HG03280 (cell line): Measurements from ENCODE around the gene PRAC1.

Experiments used
- ATAC-seq: cut with Tn5 transposase; IDR thresholded peaks from one replicate; pipeline ENCODE4 v1.9.1; 2021; ENCODE audit warnings: mild to moderate bottlenecking, moderate library complexity; ENCODE audit not compliant: unreplicated experiment

PRAC1 gene

GRCh38 chr17:48722201-48722907 lies at the start of gene PRAC1:
Gene PRAC1 (minus strand): TSS chr17:48722518. CDS start chr17:48722392, 126 bp downstream.
- no peak for ATAC-seq

DNA sequence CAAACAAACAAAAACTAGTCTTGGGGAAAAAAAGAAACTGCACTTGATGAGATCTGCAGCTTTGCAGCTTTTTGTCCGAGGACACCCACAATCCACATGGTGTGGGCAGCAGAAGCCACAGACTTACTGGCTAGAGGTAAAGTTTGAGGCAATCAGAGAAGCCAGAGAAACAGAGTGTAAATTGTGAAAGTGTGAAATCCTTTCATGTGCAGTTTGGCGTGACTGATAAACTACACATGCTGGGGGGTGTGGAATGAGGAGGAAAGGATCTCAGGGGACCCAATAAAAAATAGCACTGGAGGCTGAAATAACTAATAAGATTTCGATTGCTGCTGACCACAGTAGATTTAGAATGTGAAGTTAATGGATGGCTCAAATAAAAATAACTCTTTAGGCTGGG lies 48.6 kb upstream of the PRAC1 start:
- no peak for ATAC-seq

DNA sequence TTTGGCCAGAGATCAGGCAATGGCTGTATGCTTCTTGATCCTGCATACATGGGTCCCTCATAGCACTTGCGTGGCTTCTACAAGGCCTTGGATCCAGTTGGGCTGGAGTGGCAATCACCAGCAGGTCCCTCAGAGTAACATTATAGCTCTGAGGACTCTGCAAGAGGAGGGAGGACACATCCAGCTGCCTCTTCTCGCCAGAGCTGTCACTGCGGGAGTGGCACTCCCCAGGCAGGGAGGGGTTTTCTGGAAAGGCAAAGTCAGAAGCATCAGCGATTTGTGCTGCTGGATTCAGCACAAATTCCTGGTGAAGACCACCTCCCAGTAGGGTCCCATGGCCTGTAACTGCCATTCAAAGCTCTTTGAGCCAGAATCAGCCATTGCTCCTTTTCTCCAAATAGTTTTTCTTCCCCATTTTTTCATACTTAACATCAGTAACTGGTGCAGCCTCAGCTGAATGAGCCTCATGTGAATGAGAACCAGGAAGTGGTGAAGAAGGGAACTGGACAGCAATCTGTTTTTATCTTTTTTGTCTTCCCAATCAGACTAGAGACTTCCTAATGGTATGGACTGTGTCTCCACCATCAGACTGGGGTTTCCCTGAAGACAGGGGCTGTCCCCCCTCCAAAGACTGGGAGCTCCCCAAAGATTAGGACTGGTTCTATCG lies 46.8 kb upstream of the PRAC1 start:
- ATAC-seq: no peak

DNA sequence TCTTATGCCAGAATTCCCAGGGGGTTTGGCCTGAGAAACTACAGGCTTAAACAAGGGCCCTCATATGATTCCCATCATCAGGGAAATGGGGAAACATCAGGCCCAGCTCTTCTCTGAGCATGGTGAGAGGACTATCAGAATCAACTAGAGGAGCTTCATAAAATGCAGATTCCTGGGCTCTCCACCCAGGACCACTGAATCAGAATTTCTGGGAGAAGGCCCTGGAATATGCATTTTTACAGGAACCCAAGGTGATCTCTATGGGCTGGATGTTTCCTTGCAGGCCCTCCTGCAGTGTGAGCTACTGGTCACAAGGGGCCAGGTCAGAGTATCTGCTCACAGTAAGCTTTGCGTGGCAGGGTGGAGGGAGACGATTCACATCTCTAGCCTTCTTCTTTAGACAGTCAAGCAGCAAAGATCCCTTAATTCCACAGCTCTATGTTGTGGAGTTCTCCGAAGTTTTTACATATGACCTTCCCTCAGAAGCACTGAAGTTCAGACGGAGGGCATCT lies 45.0 kb upstream of the PRAC1 start:
- ATAC-seq: no peak

GRCh38 chr17:48761114-48761513 lies 38.8 kb upstream of the PRAC1 start:
- ATAC-seq: no peak

GRCh38 chr17:48760411-48760810 lies 38.1 kb upstream of the PRAC1 start:
- ATAC-seq: no peak

DNA sequence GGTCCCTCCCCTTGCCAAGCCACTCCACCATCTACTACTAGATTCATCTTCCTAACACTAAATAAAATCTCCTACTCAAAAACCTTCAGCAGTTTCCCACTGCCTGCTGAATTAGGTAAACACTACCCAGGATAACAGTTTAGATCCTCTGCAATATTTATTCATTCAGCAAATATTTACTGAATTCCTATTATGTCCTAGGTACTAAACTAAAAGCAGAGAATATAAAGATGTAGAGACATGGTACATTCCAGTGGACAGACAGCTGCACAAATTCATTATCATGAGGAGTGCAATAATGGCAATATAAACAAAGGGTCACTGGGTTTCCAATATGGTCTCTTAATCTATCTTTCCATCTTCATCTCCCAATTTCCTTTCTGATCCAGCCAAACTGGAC lies 37.0 kb upstream of the PRAC1 start:
- ATAC-seq: no peak

- no peak for ATAC-seq
Observed at GRCh38 chr17:48757524-48757961, 35.2 kb upstream of the PRAC1 start.

DNA sequence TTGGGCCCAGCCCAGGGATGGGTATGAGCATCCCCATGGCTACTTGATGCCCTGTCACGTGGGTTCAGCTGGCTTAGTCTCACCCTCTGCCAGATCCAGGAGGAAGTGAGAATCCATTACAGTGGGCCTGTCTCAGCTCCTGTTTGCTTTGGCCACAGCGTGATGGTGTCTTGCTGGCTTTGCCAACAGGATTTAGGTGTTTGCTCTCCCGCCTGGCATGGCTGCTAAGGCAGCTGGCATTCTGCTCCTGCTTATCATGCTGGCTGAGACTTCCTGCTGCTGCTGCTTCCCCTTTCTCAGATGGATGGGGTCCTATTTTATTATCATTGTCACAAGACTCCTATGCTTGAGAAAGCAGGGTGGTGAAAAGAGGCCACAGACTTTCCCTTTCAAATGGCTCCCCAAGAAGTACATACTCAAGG lies 34.5 kb upstream of the PRAC1 start:
- ATAC-seq: no peak

- ATAC-seq: no peak
Observed at GRCh38 chr17:48755356-48755755, 33.0 kb upstream of the PRAC1 start.

GRCh38 chr17:48754500-48755261 lies 32.4 kb upstream of the PRAC1 start:
- no peak for ATAC-seq

- ATAC-seq: no peak
Observed at GRCh38 chr17:48753794-48754499, 31.6 kb upstream of the PRAC1 start.

- ATAC-seq: no peak
Observed at GRCh38 chr17:48752399-48753288, 30.3 kb upstream of the PRAC1 start.

GRCh38 chr17:48751733-48752398 lies 29.5 kb upstream of the PRAC1 start:
- no peak for ATAC-seq

GRCh38 chr17:48751172-48751571 lies 28.9 kb upstream of the PRAC1 start:
- no peak for ATAC-seq

GRCh38 chr17:48749621-48750553 lies 27.6 kb upstream of the PRAC1 start:
- no peak for ATAC-seq

DNA sequence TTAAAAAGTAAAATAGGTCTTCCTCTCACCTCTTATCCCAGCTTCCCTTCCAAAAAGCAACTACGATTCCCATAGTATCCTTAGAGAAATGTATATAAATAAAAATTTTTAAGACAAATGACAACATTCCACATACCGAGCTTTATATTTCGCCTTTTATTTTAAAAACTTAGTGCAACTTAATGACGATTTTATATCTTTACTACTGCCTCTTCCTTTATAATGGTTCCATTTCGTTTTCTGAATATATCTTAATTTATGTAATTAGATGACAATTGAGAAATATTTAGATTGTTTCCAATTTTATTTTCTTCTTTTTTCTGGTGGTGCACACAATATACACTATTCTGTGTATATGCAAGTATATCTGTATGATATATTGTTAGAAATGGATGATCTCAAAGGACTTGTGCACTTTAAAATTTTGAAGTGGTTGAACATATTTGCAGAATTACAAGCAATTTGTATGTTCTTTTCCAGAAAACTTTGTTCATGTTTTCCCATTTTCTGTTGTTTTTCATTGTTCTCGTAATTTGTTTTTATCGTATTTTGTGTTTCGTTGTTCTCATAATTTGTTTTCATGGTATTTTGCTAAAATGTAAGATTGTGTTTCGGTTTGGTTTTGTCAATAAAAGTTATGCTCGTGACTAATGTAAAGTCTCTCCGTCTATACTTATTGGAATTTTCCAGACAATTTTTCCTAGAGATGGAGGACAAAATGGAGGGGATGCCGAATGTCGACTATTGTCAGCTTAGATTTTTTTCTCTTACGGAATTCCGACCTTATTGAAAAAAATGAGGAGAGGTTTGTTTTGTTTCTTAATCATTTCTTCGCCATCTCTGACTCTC lies 26.6 kb upstream of the PRAC1 start:
- no peak for ATAC-seq
